GM19035 (cell line): ENCODE measurements around the gene ABHD12.

ENCODE experiments used
- ATAC-seq: cut with Tn5 transposase; IDR thresholded peaks from one replicate; pipeline ENCODE4 v1.9.1; 2021; ENCODE audit not compliant: unreplicated experiment

Gene ABHD12

GRCh38 chr20:25258828-25259227 is 131.8 kb downstream of the ABHD12 start:
- ATAC-seq, result no peak

GRCh38 chr20:25258476-25258805 is 132.2 kb downstream of the ABHD12 start:
- ATAC-seq, result no peak

DNA sequence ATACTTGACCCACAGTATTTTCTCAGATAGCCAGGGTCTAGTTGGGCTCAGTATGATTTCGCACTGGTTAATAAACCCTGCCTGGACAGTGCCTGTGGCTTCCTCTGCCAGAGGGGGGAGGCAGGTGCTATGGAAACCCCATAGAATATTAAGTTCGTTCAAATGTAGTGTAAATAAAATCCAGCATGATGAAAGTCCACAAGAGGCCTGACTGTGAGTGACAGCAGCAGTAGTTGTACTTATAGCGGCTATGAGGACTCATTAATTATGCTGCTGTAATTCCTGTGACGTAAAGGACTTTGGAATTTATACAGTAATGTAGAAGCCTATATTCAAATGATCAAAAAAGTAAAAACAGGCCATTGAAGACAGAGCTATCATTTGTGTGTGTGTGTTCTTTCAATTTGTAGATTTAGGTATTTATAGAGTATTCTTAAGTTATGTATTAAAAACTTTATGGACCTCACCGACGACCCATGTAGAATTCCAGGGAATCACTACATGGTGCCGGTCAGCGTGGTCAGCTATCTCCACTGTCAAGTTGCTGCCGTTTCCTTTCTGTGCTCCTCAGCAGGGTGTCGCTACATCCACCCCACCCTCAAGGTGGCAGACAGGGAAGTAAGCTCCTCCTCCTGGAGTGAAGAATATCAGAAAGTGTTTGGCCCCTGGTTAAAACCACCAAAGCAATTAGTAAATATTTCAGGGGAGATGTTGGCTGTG is 132.7 kb downstream of the ABHD12 start:
- no peak for ATAC-seq

DNA sequence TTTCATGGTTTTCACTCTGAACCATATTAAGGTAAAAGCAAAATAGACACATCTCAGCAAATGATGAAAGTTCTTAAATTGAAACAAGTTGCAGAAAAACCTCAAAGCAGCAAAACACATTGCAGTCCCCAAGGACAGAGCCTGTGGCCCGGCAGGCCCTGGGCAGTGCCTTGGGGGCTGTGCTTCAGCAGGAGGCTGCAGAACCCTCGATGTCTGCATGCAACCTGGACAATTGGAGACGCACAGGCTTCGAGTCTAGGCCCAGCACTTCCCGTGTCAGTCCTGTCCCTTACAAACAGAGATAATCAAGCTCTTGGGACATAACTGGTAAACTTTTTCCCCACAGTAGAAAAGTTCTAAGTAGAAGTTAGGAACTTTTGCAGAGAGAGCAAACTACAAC is 133.5 kb downstream of the ABHD12 start:
- ATAC-seq, result no peak

DNA sequence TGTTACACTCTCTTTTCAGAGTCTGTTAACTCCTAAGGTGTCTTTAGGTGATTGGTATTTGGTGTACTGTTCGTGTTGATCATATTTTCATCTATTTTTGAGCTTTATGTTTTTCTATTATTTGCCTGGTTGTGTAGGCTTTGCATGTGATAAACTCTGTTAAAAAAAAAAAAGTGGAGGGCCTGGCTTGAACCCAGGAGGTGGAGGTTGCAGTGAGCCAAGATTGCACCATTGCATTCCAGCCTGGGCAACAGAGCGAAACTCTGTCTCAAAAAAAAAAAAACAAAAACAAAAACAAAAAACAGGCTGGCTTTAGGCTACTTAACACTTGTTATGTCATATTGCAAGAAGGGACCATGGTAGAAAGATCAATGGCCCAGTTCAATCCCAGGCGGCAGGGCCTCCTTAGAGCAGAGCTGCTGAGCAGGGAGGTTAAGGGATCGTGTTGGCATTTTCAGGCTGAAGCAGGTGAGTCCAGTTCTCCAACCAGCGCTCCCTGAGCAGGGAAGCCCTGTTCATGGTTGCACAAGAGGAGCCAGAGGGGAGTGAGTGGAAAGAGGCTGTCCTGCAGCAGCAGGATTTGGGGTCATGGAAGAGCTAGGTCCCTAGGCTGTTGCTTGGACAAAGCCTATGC is 134.3 kb downstream of the ABHD12 start:
- ATAC-seq, result no peak

- no peak for ATAC-seq
Measured at GRCh38 chr20:25254986-25255680, 135.5 kb downstream of the ABHD12 start.

DNA sequence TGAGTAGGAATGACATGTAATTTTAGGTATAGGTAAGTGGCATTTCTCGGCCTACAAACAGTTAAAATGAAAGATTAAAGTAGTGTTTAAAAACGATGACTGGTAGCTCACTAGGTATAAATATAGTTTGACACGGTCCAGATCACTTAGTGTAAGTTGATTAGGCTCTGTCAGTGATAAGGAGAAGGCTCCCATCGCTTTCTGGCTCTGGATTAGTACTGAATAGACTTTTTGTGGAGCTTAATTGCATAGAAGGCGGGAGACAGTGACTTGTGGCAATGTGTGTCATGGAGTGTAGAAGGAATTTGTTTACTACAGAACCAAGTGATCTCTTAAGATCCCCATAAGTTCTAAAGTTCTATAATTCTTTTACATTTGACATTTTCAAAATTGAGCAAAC is 136.1 kb downstream of the ABHD12 start:
- no peak for ATAC-seq

DNA sequence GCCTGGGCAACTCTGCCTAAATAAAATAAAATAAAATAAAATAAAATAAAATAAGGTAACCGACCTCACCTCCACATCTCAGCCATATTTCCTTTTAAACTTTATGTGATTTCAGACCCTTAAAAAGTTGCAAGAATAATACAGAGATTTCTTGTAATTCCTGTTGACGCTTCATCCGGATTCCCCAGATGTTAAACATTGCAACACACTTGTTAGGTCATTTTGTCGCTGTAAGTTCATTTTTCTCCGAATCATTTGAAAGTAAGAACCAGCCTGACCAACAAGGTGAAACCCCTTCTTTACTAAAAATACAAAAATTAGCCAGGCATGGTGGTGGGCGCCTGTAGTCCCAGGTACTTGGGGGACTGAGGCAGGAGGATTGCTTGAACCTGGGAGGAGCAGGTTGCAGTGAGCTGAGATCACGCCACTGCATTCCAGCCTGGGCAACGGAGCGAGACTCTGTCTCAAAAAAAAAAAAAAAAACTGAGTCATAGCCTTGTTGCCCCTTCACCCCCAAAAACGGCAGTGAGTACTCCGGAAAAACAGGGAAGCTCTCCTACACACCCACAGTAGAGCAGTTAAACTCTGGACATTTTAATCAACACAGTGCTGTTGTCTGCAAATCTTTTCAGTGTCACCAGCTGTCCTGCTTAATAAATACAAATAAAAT is 136.9 kb downstream of the ABHD12 start:
- no peak for ATAC-seq

DNA sequence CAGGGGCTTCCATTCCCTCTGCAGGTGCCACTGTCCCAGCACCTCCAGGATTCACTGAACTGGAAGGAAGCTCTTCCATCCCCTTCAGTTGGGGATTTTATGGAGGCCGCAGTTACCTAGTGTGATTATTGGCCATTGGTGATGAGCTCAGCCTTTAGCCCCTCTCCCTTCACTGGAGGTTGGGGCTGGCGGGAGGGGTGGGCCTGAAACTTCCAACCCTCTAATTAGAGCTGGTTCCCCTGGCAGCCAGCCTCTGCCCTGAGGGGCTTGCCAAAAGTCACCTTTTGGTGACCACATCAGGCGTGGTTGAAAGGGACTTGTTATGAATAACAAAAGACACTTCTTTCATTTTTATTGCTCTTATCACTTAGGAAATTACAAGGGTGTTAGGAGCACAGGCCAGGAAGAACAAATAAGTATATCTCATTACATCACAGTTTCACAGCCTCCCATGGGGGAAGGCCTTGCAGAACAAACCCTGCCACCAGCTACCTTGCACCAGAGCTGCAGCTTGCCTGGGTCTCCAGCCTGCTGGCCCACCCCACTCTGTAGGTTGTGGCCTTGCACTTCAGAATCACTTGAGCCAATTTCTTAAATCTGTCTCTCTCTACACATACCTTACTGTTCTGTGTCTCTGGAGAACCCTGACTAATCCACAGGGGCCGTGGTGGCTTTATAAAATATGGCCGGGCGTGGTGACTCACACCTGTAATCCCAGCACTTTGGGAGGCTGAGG is 137.8 kb downstream of the ABHD12 start:
- ATAC-seq, result no peak

DNA sequence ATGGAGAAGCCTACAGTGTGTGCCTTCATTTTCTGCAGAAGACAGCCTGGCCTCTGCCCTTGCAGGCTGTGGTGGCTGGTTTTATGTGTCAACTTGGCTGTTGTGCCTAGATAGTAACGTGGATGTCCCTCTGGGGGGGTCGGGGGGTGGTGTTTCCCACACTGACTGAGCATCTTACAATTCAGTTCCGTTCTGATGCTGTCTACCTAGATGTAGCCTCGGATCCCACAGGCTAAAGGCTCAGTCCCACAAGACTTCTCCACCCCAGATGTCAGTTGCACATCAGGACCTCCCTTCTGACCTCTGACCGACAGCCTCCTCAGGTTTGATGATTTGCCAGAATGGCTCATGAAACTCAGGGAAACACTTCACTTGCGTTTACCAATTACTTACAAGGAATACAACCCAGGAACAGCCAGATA is 138.4 kb downstream of the ABHD12 start:
- ATAC-seq, result no peak

DNA sequence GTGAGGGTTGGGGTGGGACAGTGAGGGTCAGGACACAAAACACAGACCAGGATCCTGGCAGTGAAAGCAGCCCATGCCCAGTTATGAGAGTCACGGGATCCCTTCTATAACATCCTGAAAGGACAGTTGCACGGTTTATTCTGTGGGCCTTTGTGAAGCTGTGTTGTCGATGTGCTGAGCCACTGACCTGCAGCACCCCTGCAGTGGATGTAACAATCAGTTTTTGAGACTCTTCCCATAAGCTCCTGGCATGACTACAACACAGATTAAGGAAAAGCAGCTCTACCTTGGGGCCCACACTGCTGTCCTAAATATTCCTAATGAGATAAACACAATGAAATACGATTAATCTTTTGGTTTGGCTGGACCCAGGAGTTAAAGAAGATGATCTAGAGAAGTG is 139.1 kb downstream of the ABHD12 start:
- ATAC-seq, result no peak

- no peak for ATAC-seq
Measured at GRCh38 chr20:25251019-25251418, 139.6 kb downstream of the ABHD12 start.

DNA sequence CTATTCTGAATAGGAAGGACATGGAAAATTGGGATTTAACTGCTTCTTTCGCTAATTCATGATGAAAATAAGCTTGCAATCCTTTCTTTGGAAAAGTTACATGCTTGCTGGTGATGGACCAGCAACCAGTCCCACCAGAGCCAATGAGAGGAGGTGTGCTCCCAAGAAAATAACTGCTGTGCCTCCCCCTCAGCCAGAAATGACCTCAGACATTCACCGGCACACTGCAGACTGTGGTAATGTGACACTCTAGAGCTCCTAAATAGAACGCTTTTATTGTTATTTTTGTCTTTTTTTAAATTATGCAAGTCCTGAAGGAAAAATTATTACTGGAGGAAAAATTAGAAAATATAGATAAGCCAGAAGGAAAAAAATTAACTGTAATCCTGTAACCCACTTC is 140.1 kb downstream of the ABHD12 start:
- no peak for ATAC-seq
